OCI-M1 (cell line): ENCODE measurements around the gene VSIG8.
A peak's percentile ranks its signal among the peaks of the same experiment; 100 is the strongest.

ENCODE experiments used
- DNase-seq: peaks from one replicate; lab custom pipeline; 2025; lab: John Stamatoyannopoulos, UW

The VSIG8 gene

DNA sequence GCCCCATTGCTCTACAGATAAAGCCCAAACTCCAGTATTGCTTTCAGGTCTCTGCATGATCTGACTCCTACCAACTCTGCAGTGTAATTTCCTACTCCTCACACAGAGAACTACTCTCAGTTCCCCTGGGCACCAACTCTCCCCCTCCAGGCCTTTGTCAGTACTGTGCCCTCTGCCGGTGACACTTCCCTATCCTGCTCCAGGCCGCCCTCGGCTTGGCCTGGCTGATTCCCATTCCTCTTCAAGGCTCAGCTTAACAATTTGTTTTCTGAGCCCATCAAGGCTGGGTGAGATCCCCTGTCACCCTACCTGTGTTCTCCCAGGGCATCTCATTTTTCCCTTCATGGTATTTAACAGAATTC is 33.2 kb downstream of the VSIG8 start:
- DNase-seq, result peak; percentile 53

DNA sequence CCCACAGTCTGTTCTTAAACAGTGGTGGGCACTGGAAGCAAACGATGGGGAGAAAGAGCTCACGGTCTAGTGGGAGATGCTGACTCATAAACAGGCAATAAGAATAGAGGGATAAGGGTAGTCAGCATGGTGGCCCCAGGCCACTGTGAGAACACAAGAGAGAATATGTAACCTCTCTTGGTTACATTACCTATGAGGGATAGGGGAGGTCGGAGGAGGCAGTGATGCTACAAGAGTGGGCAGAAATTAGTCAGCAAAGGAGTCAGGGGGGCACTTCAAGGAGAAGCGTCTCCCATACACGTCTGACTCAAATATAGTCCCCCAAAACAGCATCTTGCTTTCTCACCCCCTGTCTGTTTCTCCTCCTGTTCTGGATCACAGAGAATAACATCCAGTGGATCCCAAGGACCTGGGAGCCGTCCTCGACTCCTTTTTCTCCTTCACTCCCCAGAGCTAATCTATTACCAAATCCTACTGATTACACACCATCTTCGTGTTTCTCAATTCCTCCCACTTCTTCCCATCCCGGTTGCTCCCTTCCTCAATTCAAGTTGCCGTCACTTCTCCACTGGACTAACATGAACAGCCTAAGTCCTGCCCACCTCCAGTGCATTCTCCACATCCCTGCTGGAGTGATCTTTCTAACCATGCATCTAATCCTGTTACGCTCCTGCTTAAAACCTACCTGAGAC is 33.7 kb downstream of the VSIG8 start:
- no peak for DNase-seq

DNA sequence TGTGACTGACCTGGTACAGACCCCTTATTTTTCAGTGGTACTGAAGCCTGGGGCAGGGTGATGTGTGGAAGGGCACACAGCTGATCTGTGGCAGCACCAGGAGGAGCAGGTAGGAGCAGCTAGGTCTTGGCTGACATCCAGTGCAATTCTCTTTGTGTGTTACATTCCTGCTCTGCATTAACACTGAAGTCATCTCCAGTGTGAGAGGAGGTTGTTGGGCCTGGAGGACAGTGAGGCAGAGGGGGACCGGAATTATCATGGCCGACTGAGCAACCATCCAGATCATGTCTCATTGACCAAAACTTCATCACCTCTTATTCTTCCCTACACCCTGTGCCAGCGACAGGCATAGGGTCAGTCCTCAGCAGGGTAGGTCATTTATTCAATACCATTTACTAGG is 34.3 kb downstream of the VSIG8 start:
- no peak for DNase-seq

DNA sequence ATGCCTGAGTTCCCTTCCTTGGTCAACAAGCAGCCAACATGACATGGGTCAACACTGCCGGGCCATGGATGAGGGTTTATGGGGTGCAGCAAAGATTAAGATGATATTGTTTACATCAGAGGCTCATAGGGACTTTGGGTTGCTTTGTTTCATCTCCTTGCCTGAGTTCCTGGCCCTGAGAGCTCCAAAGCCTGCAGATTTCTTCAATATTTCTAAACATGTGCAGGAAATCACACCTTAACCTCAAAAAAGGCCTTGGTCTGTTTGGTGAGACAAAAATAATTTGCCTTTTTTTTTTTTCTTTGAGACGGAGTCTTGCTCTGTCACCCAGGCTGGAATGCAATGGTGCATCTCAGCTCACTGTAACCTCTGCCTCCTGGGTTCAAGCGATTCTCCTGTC is 34.9 kb downstream of the VSIG8 start:
- no peak for DNase-seq

DNA sequence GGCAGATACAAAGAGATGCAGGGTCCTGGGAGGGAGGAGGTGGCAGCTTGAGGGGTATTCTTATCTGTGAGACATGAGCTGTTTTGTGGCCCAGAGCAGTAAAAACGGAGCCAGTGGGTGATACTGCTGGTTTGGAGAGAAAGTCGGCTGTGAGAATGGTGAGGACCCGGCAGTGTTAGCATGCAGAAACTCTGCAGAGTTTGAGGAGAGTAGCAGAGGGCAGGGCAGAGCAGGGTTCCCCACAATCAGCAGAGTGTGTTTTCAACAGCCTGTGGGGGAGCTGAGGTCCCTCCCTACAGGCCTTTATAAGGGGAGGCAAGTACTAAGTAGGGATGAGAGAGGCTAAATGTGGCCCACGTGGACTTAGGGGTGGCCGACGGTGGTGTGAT is 35.4 kb downstream of the VSIG8 start:
- DNase-seq, result no peak

DNA sequence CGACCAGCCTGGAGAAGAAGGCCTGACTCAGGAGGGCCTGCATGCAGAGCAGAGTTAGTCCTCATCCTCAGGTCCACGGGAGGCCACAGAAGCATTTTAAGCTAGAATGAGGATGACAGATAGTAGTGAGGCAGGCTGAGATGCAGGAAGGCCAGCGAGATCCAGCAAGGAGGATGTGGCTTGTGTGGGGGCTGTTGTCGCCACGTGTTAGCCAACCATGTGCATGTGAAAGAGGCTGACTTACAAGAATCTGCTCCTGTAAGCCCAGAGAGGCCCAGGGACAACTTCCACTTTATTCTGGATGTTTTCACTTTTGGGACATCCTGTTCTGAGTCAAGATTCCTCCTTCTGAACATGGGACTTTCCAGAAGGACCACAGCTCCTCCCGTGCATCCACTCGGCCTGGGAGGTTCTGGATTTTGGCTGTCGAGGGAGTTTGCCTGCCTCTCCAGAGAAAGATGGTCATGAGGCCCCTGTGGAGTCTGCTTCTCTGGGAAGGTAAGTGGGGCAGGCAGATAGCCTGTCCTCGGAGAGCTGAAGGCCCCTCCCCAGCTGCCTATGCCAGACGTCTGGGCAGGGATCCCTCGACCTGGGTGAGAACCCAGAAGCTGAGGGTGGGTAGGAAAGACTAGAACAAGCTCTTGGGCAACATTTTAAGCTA is 35.9 kb downstream of the VSIG8 start, which contains the start of gene SLAMF8:
SLAMF8 (plus strand) TSS at position 433 of the 661 bp plus-strand sequence; CDS start at position 459, 26 bp downstream.
- peak; percentile 18 for DNase-seq

DNA sequence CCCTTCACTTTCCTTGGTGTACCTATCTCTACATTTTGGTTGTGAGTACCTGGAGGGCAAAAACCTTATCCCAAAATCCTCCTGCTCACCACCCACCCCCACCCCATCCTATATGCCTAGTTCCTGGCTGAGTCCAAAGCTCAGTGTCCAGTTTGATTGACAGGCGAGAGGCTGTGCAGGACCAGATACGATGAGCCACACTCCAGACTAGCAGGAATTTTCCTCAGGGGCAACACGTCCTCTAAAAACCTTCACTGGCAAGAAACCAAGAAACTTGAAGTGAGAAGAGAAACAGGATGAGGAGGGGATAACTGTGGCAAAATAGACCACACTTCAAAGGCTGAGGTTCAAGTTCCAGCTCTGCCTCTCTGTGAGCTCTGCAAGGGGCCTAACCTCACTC is 36.9 kb downstream of the VSIG8 start:
- no peak for DNase-seq

DNA sequence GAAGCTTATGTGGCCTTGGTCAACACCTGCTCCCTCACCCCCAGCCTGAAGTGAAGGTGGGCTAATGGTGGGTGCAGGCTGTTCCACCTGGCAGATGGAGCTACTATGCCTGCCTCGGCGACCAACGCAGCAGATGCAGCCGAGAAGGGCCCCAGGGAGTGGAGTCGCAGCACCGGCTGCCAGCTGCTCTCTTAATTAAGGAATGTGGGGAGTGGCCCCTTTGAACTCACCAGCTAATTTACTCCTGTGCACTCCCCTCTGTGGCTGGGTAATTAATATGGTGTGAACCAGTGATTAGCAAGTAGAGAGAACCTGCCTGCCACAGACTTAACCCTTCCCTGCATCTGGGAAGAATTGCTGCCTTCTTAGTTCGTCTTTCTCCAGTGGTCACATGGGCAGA is 39.1 kb downstream of the VSIG8 start:
- DNase-seq, result no peak

DNA sequence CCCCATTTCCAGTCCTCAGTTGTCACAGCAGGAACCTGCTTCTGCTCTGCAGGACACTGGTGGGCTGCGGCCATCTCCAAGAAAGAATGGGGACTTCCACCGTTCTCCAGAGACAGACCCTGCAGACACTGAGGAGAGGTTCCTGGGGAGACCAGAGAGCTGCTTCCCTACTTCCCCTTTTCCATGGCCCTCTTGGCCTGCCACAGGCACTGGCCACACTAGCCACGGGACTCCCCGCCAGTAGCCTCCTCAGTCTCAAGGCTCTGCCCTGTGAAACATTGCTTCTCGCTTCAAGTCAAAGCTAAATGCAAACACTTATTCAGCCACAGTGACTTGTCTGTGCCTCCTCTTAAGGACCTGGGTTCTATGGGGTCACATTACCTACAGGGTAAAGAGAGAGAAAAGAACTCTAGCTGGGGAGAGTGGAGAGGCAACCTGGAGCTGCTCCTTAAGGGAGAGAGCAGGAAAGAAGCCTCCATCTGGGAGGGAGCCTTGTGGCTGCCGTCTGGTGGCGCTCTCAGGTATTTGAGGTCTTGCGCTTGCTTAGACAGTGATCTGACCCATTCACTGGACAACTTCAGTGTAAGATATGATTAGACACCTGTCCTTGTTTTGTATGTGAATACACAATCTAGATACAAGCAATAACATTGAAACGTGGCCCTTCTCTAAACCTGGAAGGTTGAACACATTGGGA is 41.1 kb downstream of the VSIG8 start:
- DNase-seq, result no peak

DNA sequence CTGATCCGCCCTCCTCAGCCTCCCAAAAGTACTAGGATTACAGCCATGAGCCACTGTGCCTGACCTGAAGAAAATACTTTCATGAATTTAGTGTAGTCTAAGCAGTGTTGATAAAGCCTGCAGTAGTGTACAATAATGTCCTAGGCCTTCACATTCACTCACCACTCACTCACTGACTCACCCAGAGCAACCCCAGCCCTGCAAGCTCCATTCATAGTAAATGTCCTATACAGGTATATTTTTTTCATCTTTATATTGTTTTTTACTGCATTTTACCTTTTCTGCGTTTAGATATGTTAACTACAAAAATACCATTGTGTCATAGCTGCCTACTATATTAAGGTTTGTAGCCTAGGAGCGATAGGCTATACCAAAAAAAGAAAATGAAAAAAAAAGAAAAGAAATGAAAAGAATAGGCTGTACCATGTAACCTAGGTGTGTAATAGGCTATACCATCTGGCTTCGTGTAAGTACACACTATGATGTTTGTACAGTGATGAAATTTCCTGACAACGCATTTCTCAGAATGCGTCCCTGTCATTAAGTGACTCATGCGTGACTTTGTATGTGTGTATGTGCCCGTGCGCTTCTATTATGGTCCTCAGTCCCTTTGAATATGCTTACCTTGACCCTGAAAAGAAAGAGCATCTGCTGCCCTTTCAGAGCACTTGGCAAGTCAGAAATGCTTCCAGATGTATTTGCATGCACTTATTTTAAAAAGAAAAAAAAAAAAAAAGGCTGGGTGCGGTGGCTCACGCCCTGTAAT is 45.0 kb downstream of the VSIG8 start:
- DNase-seq, result no peak

DNA sequence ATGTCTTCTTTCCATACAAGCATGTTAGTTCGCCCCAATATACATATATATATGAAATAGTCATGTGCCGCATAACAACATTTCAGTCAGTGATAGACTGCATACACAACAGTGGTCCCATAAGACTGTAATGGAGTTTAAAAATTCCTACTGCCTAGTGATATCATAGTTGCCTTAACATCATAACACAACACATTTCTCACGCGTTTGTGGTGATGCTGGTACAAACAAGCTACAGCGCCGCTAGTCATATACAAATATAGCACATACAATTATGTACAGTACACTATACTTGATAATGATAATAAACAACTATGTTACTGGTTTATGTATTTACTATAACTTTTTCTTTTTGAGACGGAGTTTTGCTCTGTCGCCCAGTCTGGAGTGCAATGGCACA is 46.5 kb downstream of the VSIG8 start:
- no peak for DNase-seq

DNA sequence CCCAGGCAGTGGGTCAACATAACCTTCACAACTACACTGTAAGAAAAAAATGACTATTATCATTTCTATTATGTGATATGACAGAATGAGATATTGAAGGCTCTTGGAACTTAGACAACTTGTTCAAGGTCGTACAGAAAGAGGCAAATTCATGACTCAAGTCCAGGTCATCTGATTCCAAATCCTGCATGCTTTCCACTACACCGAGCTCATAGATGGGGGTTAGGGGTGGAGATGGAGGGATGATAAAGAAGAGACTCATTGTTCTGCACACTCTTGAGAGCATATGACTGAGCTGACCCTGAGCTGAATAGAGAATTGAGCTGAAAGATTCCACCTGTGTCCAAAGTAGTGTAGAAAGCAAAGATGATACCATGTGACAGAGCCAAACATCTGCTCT is 57.5 kb downstream of the VSIG8 start:
- no peak for DNase-seq
